ENCODE data around the gene CNTNAP5.

DNA sequence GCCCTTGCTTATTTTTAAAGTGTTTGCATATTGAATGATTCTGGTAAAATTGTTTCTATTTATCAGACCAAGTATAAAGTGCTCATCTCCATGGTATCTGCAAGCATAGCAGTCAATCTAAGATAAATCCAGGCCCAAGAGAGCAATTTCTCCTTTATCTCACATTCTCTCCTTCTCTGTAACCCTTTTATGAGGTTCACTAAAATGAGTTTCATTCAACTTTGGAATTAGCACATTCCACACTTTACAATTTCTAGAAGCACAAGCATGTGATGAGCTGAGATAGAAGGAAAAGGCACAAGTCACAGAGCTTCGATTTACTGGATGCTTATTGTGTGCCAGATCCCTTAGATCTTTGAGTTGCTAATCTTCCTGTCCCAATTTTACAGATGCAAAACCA, 97.3 kb downstream of the CNTNAP5 start:
- TF ChIP-seq SUZ12 (IDR thresholded peaks at IDR 0.05; ENCODE audit: extremely low read depth, insufficient read depth, insufficient read length) (no peak), YY1 (IDR thresholded peaks at IDR 0.05; ENCODE audit: insufficient read depth, insufficient read length) (no peak), ZNF274 (IDR thresholded peaks at IDR 0.05; ENCODE audit: low read depth, low read length) (no peak)
